Ovary (tissue), 9 donors: ENCODE measurements around the gene NOX5. TPM values are rescaled to one million over a fixed set of nuclear protein-coding genes. Genes with fewer than 3 reads are reported as not detected.

ENCODE experiments used
- DNase-seq, 5 donors: peaks; one replicate each; pipeline ENCODE4 v3.0.0-alpha.2; 2019 to 2020
- H3K27ac ChIP-seq, 2 donors: fragments of 200-600 bp; one replicate each; pipeline versions ENCODE4 v1.5.1 to v1.8.0; 2019 to 2022
- H3K27me3 ChIP-seq: fragments of 200-600 bp; one replicate; pipeline ENCODE4 v1.8.0; 2022
- H3K36me3 ChIP-seq: fragments of 200-600 bp; sonication (generic); one replicate; pipeline ENCODE4 v1.5.1; 2019
- H3K4me1 ChIP-seq: one replicate; pipeline ENCODE4 v1.8.1; 2013; ENCODE audit warnings: mild to moderate bottlenecking, moderate library complexity; ENCODE audit not compliant: insufficient read depth
- H3K4me3 ChIP-seq: fragments of 200-600 bp; sonication (generic); one replicate; pipeline ENCODE4 v1.5.1; 2017
- H3K9me3 ChIP-seq, 2 donors: fragments of 200-600 bp in 1 of 2; sonication (generic) in 1 of 2; one replicate each; pipeline versions ENCODE4 v1.5.1 to v1.8.1; 2013 to 2019; ENCODE audit warnings: mild to moderate bottlenecking in 1 of 2, moderate library complexity in 1 of 2
- CTCF ChIP-seq, 3 donors: fragments of 450-650 bp in 2 of 3; fragments of 200-600 bp in 1 of 3; IDR thresholded peaks; one replicate each; pipeline versions ENCODE4 v1.5.1 to v1.8.0; 2016 to 2022; ENCODE audit warnings: antibody characterized with exemption in 3 of 3, mild to moderate bottlenecking in 1 of 3
- EP300 ChIP-seq: sonication (generic); formaldehyde crosslinking; IDR thresholded peaks from one replicate; pipeline ENCODE4 v1.6.1; 2017; ENCODE audit warnings: antibody characterized with exemption
- POLR2A ChIP-seq: fragments of 450-650 bp; IDR thresholded peaks from one replicate; pipeline ENCODE4 v1.6.1; 2017; ENCODE audit warnings: antibody characterized with exemption, mild to moderate bottlenecking, moderate library complexity
- WGBS, 3 donors: extraction: QIAGEN DNeasy Blood & Tissue Kit in 1 of 3; methylation state at CpG; one replicate each; pipeline versions ENCODE4 v1.1.5 to v1.1.7; 2013 to 2017; 5-methylcytosine and 5-hydroxymethylcytosine counted together
- intact Hi-C, 4 donors: fragments of 100-400 bp; cut with DNase I; formaldehyde crosslinking; loops; one replicate each; pipeline versions ENCODE4 v1.11.0 to v1.15.1; 2022 to 2023
- polyA plus RNA-seq, 2 donors: library from polyadenylated mRNA; stranded (reverse); fragments of 200-250 nt in 1 of 2; fragments of 350-450 nt in 1 of 2; fragmentation: Illumina TruSeq in 1 of 2; extraction: RNeasy Lipid Tissue Mini Kit (QIAGEN cat#74804) in 1 of 2; gene quantifications; one replicate each; pipeline ENCODE4 v1.2.3, GENCODE V29; 2013 to 2014
- total RNA-seq, 7 donors: library from RNA; depleted of rRNA in 2 of 7; stranded (reverse); fragments of >200 nt in 2 of 7; fragmentation: NEBNext Ultra II Directional in 3 of 7; extraction: Animal tissue kit (Norgen Biotek cat#: 25700) in 3 of 7; gene quantifications; one replicate each; pipeline versions ENCODE4 v1.1.0 to v1.2.4, GENCODE V29; 2016 to 2023
- donor health status: DM: no; HTN: no; CAD: no; lungs with moderate emphysema.
- donor health status: DM: no; HTN: no; CAD: no.
- donor health status: Bipolar disorder and iron deficiency.
- donor health status: DM: yes; HTN: yes; CAD: no.
- donor health status: DM: no; HTN: no; CAD: no.
- donor health status: DM: yes; HTN: yes; CAD: no.

The NOX5 gene
- total and polyA plus RNA-seq, 9 donors: 0.10 to 1.5 (median 0.42) TPM; not detected in 1

GRCh38 chr15:69104050-69104750 is 89.7 kb downstream of the NOX5 start:
- H3K27me3 ChIP-seq: no peaks in the 10 kb centered on the region
- no peaks in the 10 kb centered on the region for H3K9me3 ChIP-seq
- no peaks in the 10 kb centered on the region for H3K4me1 ChIP-seq
- TF ChIP-seq EP300 (no peak), POLR2A (no peak), CTCF (IDR thresholded peaks at IDR 0.05) (no peak)
- 51 to 66% (median 55%) methylated on average over 12 of the region's 12 CpGs for WGBS, 3 donors
- H3K4me3 ChIP-seq: no peak overlapping the region
- intact Hi-C loops: no loop called here
- DNase-seq: no peak
- H3K36me3 ChIP-seq: no peaks in the 10 kb centered on the region
- no peak overlapping the region for H3K27ac ChIP-seq

- no peak for DNase-seq
- intact Hi-C loops: no loop called here
- WGBS, 3 donors: 94% methylated on average over 3 of the region's 3 CpGs
- Histone ChIP-seq H3K9me3 (no peaks in the 10 kb centered on the region), H3K27ac (no peak overlapping the region), H3K27me3 (no peaks in the 10 kb centered on the region), H3K36me3 (no peaks in the 10 kb centered on the region), H3K4me1 (no peaks in the 10 kb centered on the region), H3K4me3 (no peak overlapping the region)
- TF ChIP-seq CTCF (IDR thresholded peaks at IDR 0.05) (no peak), EP300 (no peak), POLR2A (no peak)
These were observed 91.0 kb downstream of the NOX5 start for GRCh38 chr15:69105451-69105985.

- intact Hi-C loops: no loop called here
- TF ChIP-seq CTCF (IDR thresholded peaks at IDR 0.05): no peak
- TF ChIP-seq POLR2A: no peak
- no peak for TF ChIP-seq EP300
- 62 to 74% (median 72%) methylated on average over 4 of the region's 4 CpGs for WGBS, 3 donors
- no peaks in the 10 kb centered on the region for H3K27me3 ChIP-seq
- H3K27ac ChIP-seq: no peak overlapping the region
- no peak for DNase-seq
- no peaks in the 10 kb centered on the region for H3K9me3 ChIP-seq
- no peaks in the 10 kb centered on the region for H3K4me1 ChIP-seq
- H3K36me3 ChIP-seq: no peaks in the 10 kb centered on the region
- no peak overlapping the region for H3K4me3 ChIP-seq
These were observed 92.6 kb downstream of the NOX5 start for GRCh38 chr15:69107025-69107620.

Other genes starting within 250 kb of the NOX5 start
- 100 to 1,000 TPM in 1 of 7 donors, 10 to 100 TPM in 6; 29.4 to 119 (median 86.3) TPM for gene ANP32A, start 193.8 kb upstream of the NOX5 start, total RNA-seq
- gene ANP32A, start 193.8 kb upstream of the NOX5 start, polyA plus RNA-seq: 100 to 1,000 TPM in 1 of 2 donors, 10 to 100 TPM in 1; 42.8 to 158 TPM
- 10 to 100 TPM in 1 of 7 donors, 1 to 10 TPM in 6; 1.5 to 12.1 (median 3.1) TPM for gene SPESP1, start 84.2 kb upstream of the NOX5 start, total RNA-seq
- 1 to 10 TPM; 3.0 to 4.8 TPM for gene SPESP1, start 84.2 kb upstream of the NOX5 start, polyA plus RNA-seq
- gene GLCE, start 145.9 kb downstream of the NOX5 start, total RNA-seq: 10 to 100 TPM; 12.2 to 23.2 (median 17.5) TPM
- gene GLCE, start 145.9 kb downstream of the NOX5 start, polyA plus RNA-seq: 10 to 100 TPM; 13.0 to 15.6 TPM